Measurements from ENCODE around the gene TAF1A.

TAF1A gene

DNA sequence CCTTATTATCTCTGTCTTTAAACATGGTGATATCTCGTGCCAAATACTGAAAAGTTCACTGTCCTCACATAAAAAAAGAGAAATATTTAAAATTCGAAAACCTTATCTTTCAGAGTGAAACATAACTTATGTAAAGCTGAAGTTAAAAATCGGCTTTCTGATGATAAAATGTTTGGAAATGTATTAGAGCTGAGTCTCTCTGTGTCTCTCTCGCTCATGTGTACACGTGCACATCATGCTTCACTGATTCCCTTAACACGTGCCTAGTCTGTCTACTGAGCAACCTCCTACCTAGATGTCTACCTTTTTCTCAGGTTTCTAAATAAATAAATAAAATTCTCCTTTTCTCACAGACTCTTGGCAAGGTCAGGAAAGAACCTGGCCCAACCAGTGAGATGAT lies 58.9 kb downstream of the TAF1A start:
- no peak for DNase-seq

DNA sequence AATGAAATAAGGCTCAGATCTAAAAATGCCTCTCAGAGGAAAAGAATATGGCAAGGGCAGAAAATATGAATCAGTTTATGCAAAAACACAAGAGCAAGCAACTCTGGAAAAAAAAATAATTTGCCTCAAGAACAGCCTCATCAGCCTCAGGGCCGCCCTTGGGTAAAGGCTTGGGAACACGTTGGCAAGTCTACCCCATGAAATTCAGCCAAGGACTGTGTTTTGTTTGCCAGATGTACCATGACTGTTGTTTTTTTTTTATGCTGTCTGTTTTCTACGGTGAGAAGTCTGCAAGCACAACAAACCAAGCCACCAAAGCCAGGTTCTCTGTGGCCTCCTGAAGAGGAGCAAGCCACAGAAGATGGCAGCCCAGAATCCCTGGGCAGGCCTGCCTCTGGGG lies 59.8 kb downstream of the TAF1A start:
- DNase-seq = no peak

DNA sequence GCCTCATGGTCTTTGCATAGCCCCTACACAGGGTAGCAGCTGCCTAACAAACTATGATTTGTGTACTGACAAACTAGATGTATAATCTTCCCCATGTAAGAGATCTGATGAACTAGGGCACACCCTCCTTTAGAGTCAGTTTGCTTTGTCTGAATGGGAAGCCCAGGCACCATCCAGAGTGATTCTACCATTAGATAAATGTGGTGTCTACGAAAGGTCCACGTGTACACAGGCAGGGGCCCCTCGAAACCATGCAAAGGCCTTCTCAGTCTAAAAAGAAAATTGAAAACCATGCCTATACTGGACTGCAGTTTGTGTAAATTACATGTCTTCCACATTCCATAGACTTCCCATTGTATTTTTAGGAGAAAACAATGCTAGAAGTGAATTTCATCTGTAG lies 60.6 kb downstream of the TAF1A start:
- DNase-seq = no peak

DNA sequence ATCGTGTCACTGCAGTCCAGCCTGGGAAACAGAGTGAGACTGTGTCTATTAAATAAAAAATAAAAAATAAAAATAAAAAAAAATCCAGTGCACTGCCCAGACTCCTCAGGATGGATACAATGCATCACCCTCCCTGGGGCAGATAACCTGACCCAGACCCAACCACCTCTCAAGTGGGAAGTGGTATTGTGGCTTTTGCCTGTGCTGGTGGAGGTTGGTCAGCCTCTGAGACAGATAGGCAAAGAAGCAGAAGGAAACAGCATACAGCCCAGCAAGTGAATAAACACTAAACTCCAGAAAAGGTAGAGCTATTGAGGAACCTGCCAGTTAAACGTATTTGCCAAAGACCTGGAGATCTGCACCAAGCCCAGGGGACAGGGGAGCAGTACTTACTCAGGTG lies 63.8 kb downstream of the TAF1A start:
- DNase-seq = no peak

DNA sequence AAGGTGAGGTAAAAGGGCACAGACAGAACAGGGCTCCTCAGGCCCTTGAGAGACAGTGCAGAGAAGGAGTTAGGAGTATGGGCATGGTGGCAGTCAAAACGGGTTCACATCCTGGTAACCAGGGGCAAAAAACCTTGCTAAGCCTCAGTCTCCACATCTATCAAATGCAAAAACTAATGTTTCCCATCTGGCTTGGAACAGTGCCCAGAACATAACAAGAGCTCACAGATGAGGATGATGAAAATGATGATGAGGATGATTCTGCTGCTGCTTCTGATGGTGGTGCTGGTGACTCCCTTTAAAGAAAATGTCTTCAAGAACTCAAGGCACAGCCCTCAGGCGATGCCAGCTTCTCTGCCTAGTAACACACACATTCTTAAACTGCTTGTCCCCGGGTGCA lies 65.9 kb downstream of the TAF1A start:
- DNase-seq = no peak

DNA sequence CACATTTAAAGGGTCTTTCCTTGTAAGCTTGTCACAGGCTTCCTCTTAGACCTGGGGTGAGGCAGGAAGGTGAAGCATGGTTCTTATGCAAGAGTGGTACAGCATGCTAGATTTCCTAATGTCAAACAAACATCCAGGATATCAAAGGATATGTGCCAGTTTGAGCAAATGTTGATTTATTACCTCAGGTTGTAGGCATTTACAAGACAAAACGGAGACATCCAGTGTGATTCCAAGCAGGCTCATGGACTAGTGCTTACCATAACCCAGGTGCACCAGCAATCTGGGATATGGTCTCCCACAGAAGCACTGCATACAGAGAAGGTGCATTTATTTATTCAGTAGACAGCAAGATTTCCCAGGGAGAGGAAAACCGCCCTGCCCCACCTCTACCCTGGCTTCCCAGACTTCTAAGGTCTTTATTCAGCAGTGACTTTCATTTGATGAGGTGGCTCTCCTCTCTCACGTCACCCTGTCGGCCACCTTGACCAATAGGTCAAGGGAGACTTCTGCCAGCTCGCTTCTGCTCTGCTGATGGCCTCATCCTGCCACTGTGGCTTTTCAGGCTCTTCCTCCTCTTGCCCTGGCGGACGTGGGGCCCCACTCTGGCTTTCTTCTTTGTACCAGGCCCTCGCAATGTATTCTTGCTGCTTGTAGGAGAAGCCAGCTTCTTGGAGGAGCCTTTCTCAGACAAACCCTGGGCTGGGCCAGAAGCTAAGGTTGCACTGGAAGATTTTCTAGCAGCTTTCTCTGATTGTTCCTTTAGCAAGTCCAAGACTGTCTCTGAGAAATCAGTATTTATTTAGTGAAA lies 67.4 kb downstream of the TAF1A start:
- no peak for DNase-seq

DNA sequence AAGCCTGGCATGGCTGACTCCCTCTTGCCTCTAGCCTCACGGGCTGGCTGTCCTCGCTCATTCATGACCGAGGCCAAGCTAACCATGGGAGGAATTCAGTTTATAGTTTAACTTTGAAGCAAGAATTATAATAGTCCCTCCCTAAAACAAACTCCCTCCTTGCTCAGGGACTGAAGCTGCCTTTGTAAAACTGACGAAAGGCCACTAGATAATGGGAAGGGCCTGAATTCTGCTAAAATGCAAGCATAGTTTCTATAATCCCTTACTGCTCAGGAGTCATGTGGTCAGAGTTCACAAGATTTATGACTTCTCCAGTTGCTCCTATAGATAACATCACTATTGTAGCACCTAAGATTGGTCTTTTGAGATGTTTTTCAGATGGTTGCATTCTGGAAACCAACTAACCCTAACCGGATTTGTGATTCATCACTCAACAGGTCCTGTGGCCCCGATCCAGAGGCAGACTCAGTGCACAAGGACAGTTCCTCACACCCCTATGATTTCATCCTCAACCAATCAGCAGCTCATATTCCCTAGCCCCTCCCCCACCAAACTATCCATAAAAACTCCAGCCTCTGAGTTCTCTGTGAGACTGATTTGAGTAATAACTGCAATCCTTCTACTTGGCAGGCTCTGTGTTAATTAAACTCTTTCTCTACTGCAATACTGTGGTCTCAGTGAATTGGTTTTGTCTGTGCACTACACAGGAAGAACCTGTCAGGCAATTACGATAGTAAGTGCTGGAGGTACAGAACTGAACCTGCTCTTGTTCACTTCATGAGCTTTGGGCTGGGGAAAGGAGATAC lies 68.2 kb downstream of the TAF1A start:
- no peak for DNase-seq

Data from T-helper 1 cell (primary cell).